ENCODE measurements around the gene PACS2. TPM values are rescaled to one million over a fixed set of nuclear protein-coding genes. Genes with fewer than 3 reads are reported as not detected.

The PACS2 gene
- total and polyA plus RNA-seq, 4 donors: 69.2 to 177 (median 123) TPM

- H3K9me3 ChIP-seq (ENCODE audit: control insufficient read depth, insufficient read depth, low read length): no peaks in the 10 kb centered on the region
- 64% methylated on average over 19 of the region's 25 CpGs for WGBS (ENCODE audit: insufficient coverage)
- H3K4me3 ChIP-seq (ENCODE audit: low read depth, low read length): no peak overlapping the region
- H3K27ac ChIP-seq (ENCODE audit: low read depth, low read length): no peak overlapping the region
- DNase-seq (ENCODE audit: low read depth in 4 of 6, low spot score in 6 of 6): no peak
- no peaks in the 10 kb centered on the region for H3K27me3 ChIP-seq (ENCODE audit: control insufficient read depth, insufficient read depth, low read length)
- peaks cover 29% of the 10 kb centered on the region for H3K4me1 ChIP-seq (ENCODE audit: control insufficient read depth, insufficient read depth, low read length)
- H3K36me3 ChIP-seq (ENCODE audit: control insufficient read depth, insufficient read depth, low read length): peaks cover 76% of the 10 kb centered on the region
Measured at GRCh38 chr14:105394714-105395537, 80.4 kb downstream of the PACS2 start.

- Histone ChIP-seq H3K27ac (ENCODE audit: low read depth, low read length) (no peak overlapping the region), H3K4me3 (ENCODE audit: low read depth, low read length) (no peak overlapping the region), H3K36me3 (ENCODE audit: control insufficient read depth, insufficient read depth, low read length) (peaks cover 76% of the 10 kb centered on the region), H3K4me1 (ENCODE audit: control insufficient read depth, insufficient read depth, low read length) (peaks cover 32% of the 10 kb centered on the region), H3K9me3 (ENCODE audit: control insufficient read depth, insufficient read depth, low read length) (no peaks in the 10 kb centered on the region), H3K27me3 (ENCODE audit: control insufficient read depth, insufficient read depth, low read length) (no peaks in the 10 kb centered on the region)
- no peak for DNase-seq (ENCODE audit: low read depth in 4 of 6, low spot score in 6 of 6)
- WGBS (ENCODE audit: insufficient coverage): 98% methylated on average over 5 of the region's 8 CpGs
Measured at GRCh38 chr14:105395538-105395854, 80.9 kb downstream of the PACS2 start.

GRCh38 chr14:105397350-105397931 lies 82.9 kb downstream of the PACS2 start:
- no peak for DNase-seq (ENCODE audit: low read depth in 4 of 6, low spot score in 6 of 6)
- Histone ChIP-seq H3K36me3 (ENCODE audit: control insufficient read depth, insufficient read depth, low read length) (peaks cover 63% of the 10 kb centered on the region), H3K27me3 (ENCODE audit: control insufficient read depth, insufficient read depth, low read length) (no peaks in the 10 kb centered on the region), H3K4me1 (ENCODE audit: control insufficient read depth, insufficient read depth, low read length) (peaks cover 29% of the 10 kb centered on the region), H3K27ac (ENCODE audit: low read depth, low read length) (peak overlapping the region; percentile 54), H3K9me3 (ENCODE audit: control insufficient read depth, insufficient read depth, low read length) (no peaks in the 10 kb centered on the region), H3K4me3 (ENCODE audit: low read depth, low read length) (peak overlapping the region; percentile 53)
- WGBS (ENCODE audit: insufficient coverage): 69% methylated on average over 9 of the region's 13 CpGs

- Histone ChIP-seq H3K4me3 (ENCODE audit: low read depth, low read length) (peak within 1 kb of the TSS; percentile 53), H3K27ac (ENCODE audit: low read depth, low read length) (peak within 1 kb of the TSS; percentile 71)
- 1% methylated on average over 69 of the region's 77 CpGs for WGBS (ENCODE audit: insufficient coverage)
Measured at GRCh38 chr14:105398044-105398725, 83.6 kb downstream of the PACS2 start, which contains the start of gene TEX22. Gene TEX22, plus strand, starts transcription at chr14:105398538. Its CDS starts 803 bp downstream, at chr14:105399341.

GRCh38 chr14:105398726-105399465 lies 84.3 kb downstream of the PACS2 start:
- Histone ChIP-seq H3K4me1 (ENCODE audit: control insufficient read depth, insufficient read depth, low read length) (peaks cover 29% of the 10 kb centered on the region), H3K27ac (ENCODE audit: low read depth, low read length) (peak overlapping the region; percentile 71), H3K9me3 (ENCODE audit: control insufficient read depth, insufficient read depth, low read length) (no peaks in the 10 kb centered on the region), H3K4me3 (ENCODE audit: low read depth, low read length) (peak overlapping the region; percentile 53), H3K27me3 (ENCODE audit: control insufficient read depth, insufficient read depth, low read length) (no peaks in the 10 kb centered on the region), H3K36me3 (ENCODE audit: control insufficient read depth, insufficient read depth, low read length) (peaks cover 52% of the 10 kb centered on the region)
- WGBS (ENCODE audit: insufficient coverage): 26% methylated on average over 36 of the region's 41 CpGs
- no peak for DNase-seq (ENCODE audit: low read depth in 4 of 6, low spot score in 6 of 6)

More at GRCh38 chr14:105398044-105398725, 83.6 kb downstream of the PACS2 start, which contains the start of gene TEX22:
- H3K4me1 ChIP-seq (ENCODE audit: control insufficient read depth, insufficient read depth, low read length): peaks cover 29% of the 10 kb centered on the region
- H3K9me3 ChIP-seq (ENCODE audit: control insufficient read depth, insufficient read depth, low read length): no peaks in the 10 kb centered on the region
- H3K27me3 ChIP-seq (ENCODE audit: control insufficient read depth, insufficient read depth, low read length): no peaks in the 10 kb centered on the region
- H3K36me3 ChIP-seq (ENCODE audit: control insufficient read depth, insufficient read depth, low read length): peaks cover 56% of the 10 kb centered on the region
- DNase-seq (ENCODE audit: low read depth in 4 of 6, low spot score in 6 of 6): peak in 5 of 6 donors; percentile 82 to 97 (median 88)

- H3K27ac ChIP-seq (ENCODE audit: low read depth, low read length): no peak overlapping the region
- DNase-seq (ENCODE audit: low read depth in 4 of 6, low spot score in 6 of 6): no peak
- H3K9me3 ChIP-seq (ENCODE audit: control insufficient read depth, insufficient read depth, low read length): no peaks in the 10 kb centered on the region
- H3K4me1 ChIP-seq (ENCODE audit: control insufficient read depth, insufficient read depth, low read length): peaks cover 29% of the 10 kb centered on the region
- no peaks in the 10 kb centered on the region for H3K27me3 ChIP-seq (ENCODE audit: control insufficient read depth, insufficient read depth, low read length)
- peaks cover 47% of the 10 kb centered on the region for H3K36me3 ChIP-seq (ENCODE audit: control insufficient read depth, insufficient read depth, low read length)
- WGBS (ENCODE audit: insufficient coverage): 91% methylated on average over 7 of the region's 8 CpGs
- H3K4me3 ChIP-seq (ENCODE audit: low read depth, low read length): peak overlapping the region; percentile 53
Measured at GRCh38 chr14:105399466-105399775, 84.9 kb downstream of the PACS2 start.

- DNase-seq (ENCODE audit: low read depth in 4 of 6, low spot score in 6 of 6): no peak
- Histone ChIP-seq H3K4me3 (ENCODE audit: low read depth, low read length) (no peak overlapping the region), H3K36me3 (ENCODE audit: control insufficient read depth, insufficient read depth, low read length) (peaks cover 41% of the 10 kb centered on the region), H3K27ac (ENCODE audit: low read depth, low read length) (no peak overlapping the region), H3K27me3 (ENCODE audit: control insufficient read depth, insufficient read depth, low read length) (no peaks in the 10 kb centered on the region), H3K9me3 (ENCODE audit: control insufficient read depth, insufficient read depth, low read length) (no peaks in the 10 kb centered on the region), H3K4me1 (ENCODE audit: control insufficient read depth, insufficient read depth, low read length) (peaks cover 29% of the 10 kb centered on the region)
- WGBS (ENCODE audit: insufficient coverage): 97% methylated on average over 9 of the region's 9 CpGs
Measured at GRCh38 chr14:105400016-105400415, 85.5 kb downstream of the PACS2 start.

GRCh38 chr14:105401699-105402098 lies 87.2 kb downstream of the PACS2 start:
- Histone ChIP-seq H3K27me3 (ENCODE audit: control insufficient read depth, insufficient read depth, low read length) (no peaks in the 10 kb centered on the region), H3K27ac (ENCODE audit: low read depth, low read length) (no peak overlapping the region), H3K4me3 (ENCODE audit: low read depth, low read length) (no peak overlapping the region), H3K4me1 (ENCODE audit: control insufficient read depth, insufficient read depth, low read length) (peaks cover 29% of the 10 kb centered on the region), H3K9me3 (ENCODE audit: control insufficient read depth, insufficient read depth, low read length) (no peaks in the 10 kb centered on the region), H3K36me3 (ENCODE audit: control insufficient read depth, insufficient read depth, low read length) (peaks cover 28% of the 10 kb centered on the region)
- WGBS (ENCODE audit: insufficient coverage): 98% methylated on average over 8 of the region's 9 CpGs
- no peak for DNase-seq (ENCODE audit: low read depth in 4 of 6, low spot score in 6 of 6)

- WGBS (ENCODE audit: insufficient coverage): 67% methylated on average over 12 of the region's 13 CpGs
- Histone ChIP-seq H3K27me3 (ENCODE audit: control insufficient read depth, insufficient read depth, low read length) (peaks cover 12% of the 10 kb centered on the region), H3K4me3 (ENCODE audit: low read depth, low read length) (no peak overlapping the region)
Measured at GRCh38 chr14:105408592-105408991, 94.0 kb downstream of the PACS2 start.

More at GRCh38 chr14:105408592-105408991, 94.0 kb downstream of the PACS2 start:
- no peak for DNase-seq (ENCODE audit: low read depth in 4 of 6, low spot score in 6 of 6)
- Histone ChIP-seq H3K36me3 (ENCODE audit: control insufficient read depth, insufficient read depth, low read length) (peaks cover 2% of the 10 kb centered on the region), H3K4me1 (ENCODE audit: control insufficient read depth, insufficient read depth, low read length) (peaks cover 33% of the 10 kb centered on the region), H3K9me3 (ENCODE audit: control insufficient read depth, insufficient read depth, low read length) (no peaks in the 10 kb centered on the region), H3K27ac (ENCODE audit: low read depth, low read length) (no peak overlapping the region)
